H1 (cell line): Measurements from ENCODE around the gene COL2A1. TPM values are rescaled to one million over a fixed set of nuclear protein-coding genes. Genes with fewer than 3 reads are reported as not detected.

Experiments used
- CTCF ChIA-PET: fragments of 300-600 bp; sonication (Branson Sonifier 250); formaldehyde crosslinking; loops from one replicate; lab custom pipeline; 2021; ENCODE audit not compliant: partially characterized antibody; lab: Charles Lee
- POLR2A ChIA-PET: fragments of 300-600 bp; sonication (Branson Sonifier 250); formaldehyde crosslinking; loops from one replicate; lab custom pipeline; 2021; ENCODE audit warnings: inconsistent platforms; ENCODE audit not compliant: partially characterized antibody; lab: Charles Lee
- DNase-seq, 2 experiments: peaks; one replicate each; pipeline versions ENCODE4 v3.0.0 to v3.0.0-alpha.2; 2010 to 2022; ENCODE audit warnings: low spot score in 2 of 2, low read depth in 1 of 2, mixed read lengths in 1 of 2
- FAIRE-seq: peaks from 2 replicates; lab custom pipeline; 2011; peaks lifted over from hg19 to GRCh38; lab: Jason Lieb, UNC
- H2AFZ ChIP-seq: 2 replicates; pipeline ENCODE4 v1.8.1; 2012; ENCODE audit warnings: low read length, inconsistent platforms
- H2AK5ac ChIP-seq: 2 replicates; pipeline ENCODE4 v1.6.1; 2013; ENCODE audit warnings: low read depth, low read length
- H2BK120ac ChIP-seq: replicated peaks from 2 replicates; pipeline ENCODE3; 2013; ENCODE audit warnings: low read depth, low read length, inconsistent platforms
- H2BK12ac ChIP-seq: 2 replicates; pipeline ENCODE4 v1.6.1; 2013; ENCODE audit warnings: low read depth, low read length
- H2BK15ac ChIP-seq: 2 replicates; pipeline ENCODE4 v1.6.1; 2013; ENCODE audit warnings: low read length
- H2BK20ac ChIP-seq: 2 replicates; pipeline ENCODE4 v1.6.1; 2013; ENCODE audit warnings: low read length
- H2BK5ac ChIP-seq: 2 replicates; pipeline ENCODE4 v1.6.1; 2013; ENCODE audit warnings: low read depth, low read length
- H3K14ac ChIP-seq: 2 replicates; pipeline ENCODE4 v1.6.1; 2013; ENCODE audit warnings: inconsistent platforms; ENCODE audit not compliant: insufficient read length
- H3K18ac ChIP-seq: 2 replicates; pipeline ENCODE4 v1.6.1; 2013; ENCODE audit warnings: low read length; ENCODE audit errors: extremely low read depth
- H3K23ac ChIP-seq: 2 replicates; pipeline ENCODE4 v1.6.1; 2013; ENCODE audit warnings: inconsistent platforms; ENCODE audit not compliant: insufficient read length
- H3K23me2 ChIP-seq: 2 replicates; pipeline ENCODE4 v1.6.1; 2013; ENCODE audit warnings: low read depth, low read length
- H3K27ac ChIP-seq: 2 replicates; pipeline ENCODE4 v1.6.1; 2011; ENCODE audit warnings: low read depth, low read length, inconsistent platforms
- H3K27me3 ChIP-seq, 4 experiments: replicated peaks in 1 of 4; 1 replicate in 1 of 4; 2 replicates in 3 of 4; pipeline versions ENCODE4 v1.6.1 to v1.8.1; 2011 to 2013; ENCODE audit warnings: low read length in 3 of 4, mild to moderate bottlenecking in 3 of 4, inconsistent platforms in 2 of 4, mixed read lengths in 2 of 4, moderate library complexity in 1 of 4; ENCODE audit not compliant: control insufficient read depth in 3 of 4, insufficient read depth in 3 of 4; ENCODE audit errors: extremely low read depth in 1 of 4
- H3K36me3 ChIP-seq, 4 experiments: 2 replicates each; pipeline versions ENCODE4 v1.6.1 to v1.8.1; 2011 to 2013; ENCODE audit warnings: mild to moderate bottlenecking in 4 of 4, low read length in 3 of 4, moderate library complexity in 2 of 4, control low read depth in 1 of 4, inconsistent platforms in 1 of 4; ENCODE audit not compliant: insufficient read depth in 4 of 4, control insufficient read depth in 2 of 4
- H3K4ac ChIP-seq: replicated peaks from 2 replicates; pipeline ENCODE3; 2013; ENCODE audit warnings: low read length, low read depth, mixed read lengths, inconsistent platforms; ENCODE audit not compliant: insufficient read length
- H3K4me1 ChIP-seq, 4 experiments: replicated peaks in 1 of 4; 1 replicate in 1 of 4; 2 replicates in 3 of 4; pipeline versions ENCODE4 v1.6.1 to v1.8.1; 2011 to 2013; ENCODE audit warnings: low read length in 3 of 4, inconsistent platforms in 2 of 4, mixed read lengths in 1 of 4; ENCODE audit not compliant: insufficient read depth in 4 of 4, control insufficient read depth in 3 of 4
- H3K4me2 ChIP-seq, 2 experiments: 2 replicates each; pipeline versions ENCODE4 v1.6.1 to v1.8.1; 2011 to 2013; ENCODE audit warnings: low read depth in 2 of 2, low read length in 2 of 2, control low read depth in 1 of 2, inconsistent platforms in 1 of 2, mild to moderate bottlenecking in 1 of 2; ENCODE audit not compliant: insufficient read depth in 1 of 2
- H3K4me3 ChIP-seq, 4 experiments: fragments of 200-600, 300-600 bp in 1 of 4; sonication (generic), shearing (Covaris generic), sonication (Bioruptor Twin) in 1 of 4; 2 replicates each; pipeline versions ENCODE4 v1.5.1 to v1.8.1; 2011 to 2016; ENCODE audit warnings: low read length in 4 of 4, low read depth in 3 of 4, control low read depth in 2 of 4, inconsistent platforms in 2 of 4, mild to moderate bottlenecking in 2 of 4, mixed read lengths in 1 of 4, moderate library complexity in 1 of 4; ENCODE audit not compliant: insufficient read depth in 2 of 4; ENCODE audit errors: extremely low read depth in 1 of 4
- H3K56ac ChIP-seq: replicated peaks from 2 replicates; pipeline ENCODE3; 2013; ENCODE audit warnings: low read depth, mild to moderate bottlenecking, mixed read lengths, low read length, inconsistent platforms; ENCODE audit not compliant: insufficient read length
- H3K79me1 ChIP-seq: 2 replicates; pipeline ENCODE4 v1.6.1; 2013; ENCODE audit warnings: low read depth, low read length, control low read depth
- H3K79me2 ChIP-seq, 2 experiments: 2 replicates each; pipeline versions ENCODE4 v1.6.1 to v1.8.1; 2012 to 2013; ENCODE audit warnings: low read length in 2 of 2, mild to moderate bottlenecking in 2 of 2, inconsistent platforms in 1 of 2; ENCODE audit not compliant: insufficient read depth in 2 of 2, control insufficient read depth in 1 of 2
- H3K9ac ChIP-seq, 4 experiments: replicated peaks in 1 of 4; 1 replicate in 1 of 4; 2 replicates in 3 of 4; pipeline versions ENCODE4 v1.6.1 to v1.8.1; 2011 to 2013; ENCODE audit warnings: low read depth in 3 of 4, low read length in 3 of 4, control low read depth in 2 of 4, mild to moderate bottlenecking in 2 of 4, moderate library complexity in 2 of 4, inconsistent platforms in 1 of 4; ENCODE audit errors: extremely low read depth in 1 of 4
- H3K9me3 ChIP-seq, 2 experiments: 2 replicates each; pipeline versions ENCODE4 v1.6.1 to v1.8.1; 2012 to 2013; ENCODE audit warnings: mild to moderate bottlenecking in 2 of 2, moderate library complexity in 2 of 2, control low read depth in 1 of 2, inconsistent platforms in 1 of 2, low read depth in 1 of 2, low read length in 1 of 2, mixed read lengths in 1 of 2; ENCODE audit not compliant: insufficient read depth in 2 of 2
- H4K20me1 ChIP-seq, 2 experiments: replicated peaks in 1 of 2; 2 replicates each; pipeline versions ENCODE3 to v1.8.1; 2011 to 2013; ENCODE audit warnings: inconsistent platforms in 2 of 2, low read length in 2 of 2, mild to moderate bottlenecking in 1 of 2; ENCODE audit not compliant: insufficient read depth in 2 of 2, control insufficient read depth in 1 of 2
- H4K5ac ChIP-seq: 2 replicates; pipeline ENCODE4 v1.6.1; 2013; ENCODE audit warnings: low read length, low read depth, mixed read lengths, inconsistent platforms; ENCODE audit not compliant: insufficient read length
- H4K8ac ChIP-seq: 2 replicates; pipeline ENCODE4 v1.8.0; 2013; ENCODE audit warnings: mild to moderate bottlenecking, moderate library complexity, low read length, inconsistent platforms; ENCODE audit not compliant: insufficient read depth; ENCODE audit errors: extremely low read depth
- H4K91ac ChIP-seq: replicated peaks from 2 replicates; pipeline ENCODE3; 2013; ENCODE audit warnings: low read length, mixed read lengths, inconsistent platforms; ENCODE audit not compliant: insufficient read length
- BACH1 ChIP-seq: IDR thresholded peaks from 2 replicates; pipeline ENCODE4 v1.6.1; 2012; ENCODE audit warnings: low read length, improper control_type of control experiment
- CTBP2 ChIP-seq: IDR thresholded peaks from 2 replicates; pipeline ENCODE4 v1.7.0; 2011; ENCODE audit warnings: borderline replicate concordance, mild to moderate bottlenecking, moderate library complexity, mixed read lengths, low read length; ENCODE audit not compliant: insufficient read depth, insufficient read length
- KDM4A ChIP-seq: IDR thresholded peaks from one replicate; pipeline ENCODE4 v1.7.1; 2012; ENCODE audit warnings: low read depth, mild to moderate bottlenecking, moderate library complexity, low read length, inconsistent platforms; ENCODE audit not compliant: severe bottlenecking
- POLR2A ChIP-seq, 2 experiments: IDR thresholded peaks; 1 replicate in 1 of 2; 2 replicates in 1 of 2; pipeline ENCODE4 v1.6.1; 2011; ENCODE audit warnings: low read depth in 2 of 2, low read length in 2 of 2, mild to moderate bottlenecking in 2 of 2; ENCODE audit errors: control extremely low read depth in 1 of 2
- TAF1 ChIP-seq: IDR thresholded peaks from 2 replicates; pipeline ENCODE4 v1.6.1; 2011; ENCODE audit warnings: mild to moderate bottlenecking, low read depth, low read length
- WGBS, 2 experiments: shearing (Covaris generic) in 1 of 2; methylation state at CpG; one replicate each; pipeline versions ENCODE4 v1.1.6 to v1.1.7; 2013 to 2015; ENCODE audit warnings: low lambda C conversion rate in 2 of 2, mixed read lengths in 2 of 2, inconsistent platforms in 1 of 2, low coverage in 1 of 2, missing lambda C conversion rate in 1 of 2; ENCODE audit not compliant: insufficient replicate concordance in 2 of 2, insufficient coverage in 1 of 2, insufficient read length in 1 of 2; ENCODE audit errors: extremely low coverage in 1 of 2, missing lambda C conversion rate in 1 of 2; 5-methylcytosine and 5-hydroxymethylcytosine counted together
- polyA plus RNA-seq, 7 experiments: library from polyadenylated mRNA; depleted of rRNA in 3 of 7; stranded (reverse) in 5 of 7; unstranded in 2 of 7; fragments of >200 nt in 5 of 7; fragments of 200-250 nt in 2 of 7; gene quantifications; 1 replicate in 5 of 7; 2 replicates in 1 of 7; 4 replicates in 1 of 7; pipeline versions ENCODE4 v1.2.1 to v1.2.3, GENCODE V29; 2011 to 2013; ENCODE audit warnings: missing spikeins in 2 of 7, mixed read lengths in 2 of 7
- total RNA-seq: library from RNA; stranded (reverse); fragmentation: NEBNext Ultra II Directional; extraction: Animal tissue kit (Norgen Biotek cat#: 25700); gene quantifications from 2 replicates; pipeline ENCODE4 v1.2.1, GENCODE V29; 2021

The COL2A1 gene
- total and polyA plus RNA-seq, 2 of the 8 experiments (the other 6 are each of a cell fraction or from before 2014, with no cell fraction given): 4.2 to 14.6 TPM

DNA sequence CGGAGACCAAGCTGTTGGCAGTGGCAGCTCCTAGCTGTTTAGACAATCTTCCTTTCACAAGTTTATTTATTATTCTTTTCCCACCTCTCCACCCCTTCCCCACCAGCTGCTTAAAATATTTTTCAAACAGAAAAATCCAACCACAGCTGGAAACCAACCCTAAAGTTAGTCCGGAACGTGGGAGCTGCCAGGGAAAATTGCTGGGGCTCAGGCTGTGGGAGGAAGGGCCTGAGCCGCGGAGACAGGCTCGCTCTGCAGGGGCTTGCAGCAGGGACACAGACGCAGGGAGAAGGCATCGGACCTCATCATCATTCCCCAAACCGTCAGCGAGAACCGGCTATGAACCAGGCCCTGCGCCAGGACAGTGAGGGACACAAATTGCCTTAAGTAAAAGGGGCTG, 56.9 kb downstream of the COL2A1 start:
- TF ChIP-seq TAF1 (no peak), BACH1 (no peak), CTBP2 (no peak), KDM4A (no peak), POLR2A (IDR thresholded peaks at IDR 0.05; ENCODE audit: control extremely low read depth in 1 of 2, low read depth in 2 of 2, low read length in 2 of 2) (no peak)

More for the DNA sequence above, 56.9 kb downstream of the COL2A1 start:
- H4K20me1 ChIP-seq: peaks cover 0 to 2% of the 10 kb centered on the region in 2 experiments
- peaks cover 3% of the 10 kb centered on the region; the same call in 1 of the 2 replicates for H3K23me2 ChIP-seq
- no peak overlapping the region for H3K23ac ChIP-seq
- H3K4me3 ChIP-seq: no peak overlapping the region
- no peaks in the 10 kb centered on the region for H3K9me3 ChIP-seq
- peaks cover 0 to 7% (median 4%) of the 10 kb centered on the region in 4 experiments; a peak in 4 of 7 replicates for H3K4me1 ChIP-seq
- no peak for FAIRE-seq
- no peak overlapping the region for H3K56ac ChIP-seq
- H3K79me2 ChIP-seq: no peaks in the 10 kb centered on the region
- no peaks in the 10 kb centered on the region for H3K79me1 ChIP-seq
- no peak for DNase-seq
- H3K4ac ChIP-seq: no peak overlapping the region
- no peak overlapping the region for H3K14ac ChIP-seq
- 0 out of 2 replicates have a peak overlapping the region, but pooled peaks have one; percentile 50 for H2AFZ ChIP-seq
- H3K36me3 ChIP-seq: no peaks in the 10 kb centered on the region
- ChIA-PET POLR2A (no interaction called here), CTCF (interaction anchor here (0.6 to 4.3 kb wide), 21 partner anchors 11 to 239 kb away, joined by 3 to 16 read pairs (median 4); partner anchors contain the start of gene VDR)
- H2BK12ac ChIP-seq: no peak overlapping the region
- H2BK5ac ChIP-seq: no peak overlapping the region
- no peak overlapping the region for H3K18ac ChIP-seq
- no peak overlapping the region for H3K9ac ChIP-seq
- no peak overlapping the region for H4K5ac ChIP-seq
- peaks cover 0 to 7% (median 1%) of the 10 kb centered on the region in 4 experiments; a peak in 5 of 7 replicates for H3K27me3 ChIP-seq
- no peak overlapping the region; the same call in 1 of the 2 replicates for H2BK15ac ChIP-seq
- no peak overlapping the region for H4K91ac ChIP-seq
- no peak overlapping the region for H3K4me2 ChIP-seq
- H2BK20ac ChIP-seq: no peak overlapping the region
- H2BK120ac ChIP-seq: no peak overlapping the region
- 86% methylated on average over 12 of the region's 12 CpGs; no CpG with 5 or more reads in 1 of the 2 experiments for WGBS, 2 experiments
- no peak overlapping the region for H3K27ac ChIP-seq
- H4K8ac ChIP-seq: no peak overlapping the region
- no peak overlapping the region for H2AK5ac ChIP-seq
